Epidermal melanocyte (primary cell): ENCODE measurements around the gene GRM1.

ENCODE experiments used
- DNase-seq: peaks from one replicate; pipeline ENCODE4 v3.0.0; 2011; ENCODE audit warnings: low spot score; ENCODE audit not compliant: insufficient read length

GRM1 gene

GRCh38 chr6:146456886-146457285, 428.0 kb downstream of the GRM1 start:
- no peak for DNase-seq

- no peak for DNase-seq
Observed at GRCh38 chr6:146460941-146461340, 432.1 kb downstream of the GRM1 start.

- DNase-seq, result no peak
Observed at GRCh38 chr6:146470091-146470770, 441.4 kb downstream of the GRM1 start.

- DNase-seq, result no peak
Observed at GRCh38 chr6:146472918-146473317, 444.1 kb downstream of the GRM1 start.

GRCh38 chr6:146481527-146481926, 452.7 kb downstream of the GRM1 start:
- DNase-seq, result no peak

- no peak for DNase-seq
Observed at GRCh38 chr6:146484411-146484810, 455.5 kb downstream of the GRM1 start.
